AML-193 (cell line): Measurements from ENCODE around the gene TEKT5.
"Not testable (repeated sequence)": the region's sequence is repeated elsewhere in the genome, so short reads cannot be mapped to it uniquely, and the experiment has no call there.

Source experiments
- DNase-seq, 2 experiments: peaks; one replicate each; lab custom pipeline; 2025; lab: John Stamatoyannopoulos, UW

The TEKT5 gene

DNA sequence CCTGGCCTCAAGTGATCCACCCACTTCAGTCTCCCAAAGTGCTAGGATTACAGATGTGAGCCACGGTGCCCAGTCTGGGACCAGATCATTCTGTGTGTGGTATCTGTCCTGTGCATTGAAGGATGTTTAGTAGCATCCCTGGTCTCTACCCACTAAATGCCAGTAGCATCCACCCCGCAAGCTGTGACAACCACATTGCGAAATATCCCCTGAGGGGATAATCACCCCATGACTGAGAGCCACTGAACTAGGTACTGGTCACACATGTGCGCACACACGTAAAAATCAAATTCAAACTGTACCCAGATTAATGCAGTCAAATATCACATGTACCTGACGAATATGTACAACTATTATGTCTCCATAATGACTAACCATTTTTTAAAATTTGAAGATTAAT, 35.8 kb downstream of the TEKT5 start:
- DNase-seq = no peak

DNA sequence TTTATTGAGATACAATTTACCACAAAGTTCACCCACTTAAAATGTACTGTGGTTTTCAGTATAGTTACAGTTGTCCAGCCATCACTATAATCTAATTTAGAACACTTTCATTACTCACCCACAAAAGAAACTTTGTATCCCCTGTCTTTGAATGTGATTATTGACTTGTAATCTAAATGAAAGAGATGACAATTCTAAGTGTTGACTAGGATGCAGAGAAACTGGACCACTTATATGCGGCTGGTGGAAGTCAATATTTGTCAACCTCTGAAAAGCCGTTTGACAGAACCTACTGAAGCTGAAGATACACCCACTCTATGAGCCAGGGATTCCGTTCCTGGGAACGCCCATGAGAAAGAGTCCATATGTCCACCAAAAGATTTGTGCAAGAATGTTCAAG, 36.8 kb downstream of the TEKT5 start:
- DNase-seq = no peak

DNA sequence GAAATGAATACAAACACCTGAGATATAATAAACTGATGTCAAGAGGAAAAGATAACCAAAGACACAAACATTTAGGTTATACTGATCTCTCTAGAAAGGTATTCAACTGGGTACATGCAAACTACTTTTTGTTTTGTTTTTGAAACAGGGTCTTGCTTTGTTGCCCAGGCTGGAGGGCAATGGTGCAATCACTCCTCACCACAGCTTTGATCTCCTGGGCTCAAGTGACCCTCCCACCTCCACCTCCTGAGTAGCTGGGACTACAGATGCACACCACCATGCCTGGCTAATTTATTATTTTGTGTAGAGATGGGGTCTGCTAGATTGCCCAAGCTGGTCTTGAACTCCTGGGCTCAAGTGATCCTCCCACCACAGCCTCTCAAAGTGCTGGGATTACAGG, 38.1 kb downstream of the TEKT5 start:
- DNase-seq = no peak

DNA sequence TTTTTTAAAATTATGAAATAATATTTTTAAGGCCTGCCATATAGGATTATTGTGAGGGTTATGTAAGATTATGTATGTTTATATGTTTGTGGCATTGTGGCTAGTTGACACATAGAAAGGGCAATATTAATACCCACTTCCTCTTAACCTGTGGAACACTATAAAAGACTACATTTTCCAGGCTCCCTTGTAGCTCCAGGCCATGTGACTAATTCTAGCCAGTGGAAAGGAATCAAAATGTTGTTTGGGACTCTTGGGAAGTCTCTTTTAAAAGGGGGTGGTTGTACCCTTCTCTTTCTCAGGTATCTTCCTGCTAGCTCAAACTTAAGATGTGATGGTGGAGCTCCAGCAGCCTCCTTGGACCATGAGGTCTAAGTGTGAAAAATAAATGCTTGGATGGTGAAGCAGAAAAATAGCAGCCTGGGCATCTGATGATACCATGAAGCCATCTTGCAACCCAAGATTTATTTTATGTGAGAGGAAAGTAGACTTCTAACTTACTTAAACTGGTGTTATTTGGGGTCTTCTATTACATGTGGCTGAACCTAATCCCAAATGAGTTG, 39.2 kb downstream of the TEKT5 start:
- DNase-seq = no peak

DNA sequence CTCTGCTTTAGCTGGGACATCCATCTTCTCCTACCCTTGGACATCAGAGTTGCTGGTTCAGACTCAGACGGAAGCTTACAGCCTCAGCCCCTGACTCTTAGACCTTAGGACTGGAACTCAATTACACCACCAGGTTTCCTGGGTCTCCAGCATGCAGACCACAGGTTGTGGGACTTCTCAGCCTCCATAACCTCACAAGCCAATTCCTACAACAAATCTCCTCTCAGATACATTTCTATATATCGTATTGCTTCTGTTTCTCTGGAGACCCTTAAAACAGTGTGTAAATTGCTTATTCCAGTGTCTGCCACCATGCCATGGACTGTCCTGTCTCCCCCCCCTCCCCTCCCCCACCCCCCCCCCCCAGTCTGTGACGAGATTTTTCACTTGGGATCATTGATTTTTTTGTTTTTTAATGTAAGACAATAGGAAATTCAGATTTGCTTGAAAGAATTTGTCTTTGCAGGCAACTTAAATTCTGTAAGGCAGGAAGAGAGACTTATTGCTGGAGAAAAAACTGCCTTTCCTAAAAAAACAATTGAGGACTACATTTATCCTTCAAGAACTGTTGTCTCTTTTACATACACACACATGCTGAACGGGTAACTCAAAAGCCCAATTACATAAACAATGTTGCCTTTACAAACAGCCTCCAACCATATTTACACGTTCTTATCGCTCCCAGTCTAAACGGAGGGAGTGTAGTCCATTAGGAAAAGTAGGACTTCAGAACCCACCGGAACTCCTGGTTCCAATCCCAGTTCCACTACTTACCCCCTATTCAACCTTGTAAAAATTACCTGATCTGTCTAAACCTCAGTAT, 39.9 kb downstream of the TEKT5 start:
- no peak for DNase-seq

DNA sequence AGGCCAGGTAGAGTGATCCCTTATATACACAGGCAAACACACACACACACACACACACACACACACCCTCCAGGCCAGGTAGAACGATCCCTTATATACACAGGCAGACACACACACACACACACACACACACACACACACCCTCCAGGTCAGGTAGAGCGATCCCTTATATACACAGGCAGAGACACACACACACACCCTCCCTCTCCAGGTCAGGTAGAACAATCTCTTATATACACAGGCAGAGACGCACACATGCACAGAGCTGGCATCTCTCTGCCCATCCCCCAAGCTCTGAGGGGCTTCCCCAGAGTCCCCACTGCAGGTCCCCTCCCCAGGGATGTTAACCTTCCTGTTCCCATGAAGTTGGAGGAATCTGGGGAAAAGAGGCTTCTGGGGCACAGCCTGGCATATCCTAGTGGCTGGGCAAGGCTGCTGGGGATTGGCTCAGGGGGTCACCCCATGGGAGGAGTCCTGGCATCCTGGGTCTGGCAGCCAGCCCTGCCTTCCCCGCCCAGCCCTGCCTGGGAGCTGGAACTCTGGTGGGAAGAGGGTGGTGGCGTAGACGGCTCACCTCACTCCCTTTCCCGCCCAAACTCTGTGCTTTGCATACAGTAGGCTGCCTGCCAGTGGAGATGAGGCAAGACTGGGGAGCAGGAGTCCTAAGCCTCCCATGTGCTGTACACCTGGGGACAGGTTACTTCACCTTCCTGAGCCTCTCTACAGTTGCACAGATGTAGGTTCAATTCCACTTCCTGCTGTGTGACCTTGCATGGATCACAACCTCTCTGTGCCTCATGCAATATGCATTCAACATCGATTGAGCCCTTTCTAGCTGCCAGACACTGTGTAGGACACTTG, 41.8 kb downstream of the TEKT5 start:
- no peak for DNase-seq

DNA sequence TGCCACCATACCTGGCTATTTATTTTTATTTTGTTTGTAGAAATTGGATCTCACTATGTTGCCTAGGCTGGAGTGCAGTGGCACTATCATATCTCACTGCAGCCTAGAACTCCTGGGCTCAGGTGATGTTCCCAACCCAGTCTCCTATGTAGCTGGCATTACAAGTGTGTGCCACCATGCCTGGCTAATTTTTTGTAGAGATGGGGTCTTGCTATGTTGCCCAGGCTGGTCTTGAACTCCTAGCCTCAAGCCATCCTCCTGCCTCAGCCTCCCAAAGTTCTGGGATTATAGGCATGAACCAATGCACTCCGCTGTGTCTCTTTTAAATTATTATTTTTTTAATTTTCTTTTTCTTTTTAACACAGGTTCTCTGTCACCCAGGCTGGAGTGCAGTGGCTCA, 45.6 kb downstream of the TEKT5 start:
- DNase-seq = not testable (repeated sequence)

DNA sequence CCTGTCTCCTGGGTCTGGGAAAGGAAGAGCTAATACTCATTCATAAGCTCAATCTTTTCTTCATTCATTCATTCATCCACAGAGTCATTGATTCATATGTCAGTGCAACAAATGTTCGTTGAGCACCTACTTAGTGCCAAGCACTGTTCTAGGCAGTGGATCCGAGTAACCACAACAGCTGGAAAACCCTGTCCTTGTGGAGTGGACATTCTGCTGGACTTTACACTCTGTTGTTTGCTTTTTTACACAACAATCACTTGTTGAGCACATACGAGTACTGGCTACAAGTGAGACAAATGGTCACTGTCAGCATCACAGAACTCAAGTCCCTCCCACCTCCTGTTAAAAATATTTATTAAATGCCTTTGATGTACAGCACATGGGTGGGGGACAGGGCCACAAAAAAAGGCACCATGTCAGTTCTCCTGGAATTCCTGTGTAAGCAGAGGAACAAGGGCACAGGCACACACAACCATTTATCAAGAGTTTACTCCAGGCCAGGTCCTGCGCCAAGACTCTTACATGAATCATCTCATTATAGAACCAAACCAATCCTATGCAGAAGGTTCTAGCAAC, 46.9 kb downstream of the TEKT5 start:
- DNase-seq = no peak

DNA sequence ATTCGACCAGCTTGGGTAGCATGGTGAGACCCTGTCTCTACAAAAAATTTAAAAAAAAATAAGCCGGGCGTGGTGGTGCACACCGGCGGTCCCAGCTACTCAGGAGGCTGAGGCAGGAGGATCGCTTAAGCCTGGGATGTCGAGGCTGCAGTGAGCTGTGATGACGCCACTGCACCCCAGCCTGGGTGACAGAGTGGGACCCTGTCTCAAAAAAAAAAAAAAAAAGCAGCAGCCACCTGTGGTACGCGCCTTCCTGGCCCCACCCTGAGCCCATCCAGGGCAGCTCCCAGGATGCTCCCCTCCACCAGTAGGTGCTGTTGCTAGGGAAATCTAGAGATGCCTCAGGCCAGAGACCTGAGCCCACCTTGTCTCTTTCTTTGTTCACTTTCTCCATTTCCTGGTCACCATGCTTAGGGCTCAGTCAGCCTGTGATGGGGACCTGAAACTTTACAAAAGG, 47.4 kb downstream of the TEKT5 start:
- DNase-seq = no peak

DNA sequence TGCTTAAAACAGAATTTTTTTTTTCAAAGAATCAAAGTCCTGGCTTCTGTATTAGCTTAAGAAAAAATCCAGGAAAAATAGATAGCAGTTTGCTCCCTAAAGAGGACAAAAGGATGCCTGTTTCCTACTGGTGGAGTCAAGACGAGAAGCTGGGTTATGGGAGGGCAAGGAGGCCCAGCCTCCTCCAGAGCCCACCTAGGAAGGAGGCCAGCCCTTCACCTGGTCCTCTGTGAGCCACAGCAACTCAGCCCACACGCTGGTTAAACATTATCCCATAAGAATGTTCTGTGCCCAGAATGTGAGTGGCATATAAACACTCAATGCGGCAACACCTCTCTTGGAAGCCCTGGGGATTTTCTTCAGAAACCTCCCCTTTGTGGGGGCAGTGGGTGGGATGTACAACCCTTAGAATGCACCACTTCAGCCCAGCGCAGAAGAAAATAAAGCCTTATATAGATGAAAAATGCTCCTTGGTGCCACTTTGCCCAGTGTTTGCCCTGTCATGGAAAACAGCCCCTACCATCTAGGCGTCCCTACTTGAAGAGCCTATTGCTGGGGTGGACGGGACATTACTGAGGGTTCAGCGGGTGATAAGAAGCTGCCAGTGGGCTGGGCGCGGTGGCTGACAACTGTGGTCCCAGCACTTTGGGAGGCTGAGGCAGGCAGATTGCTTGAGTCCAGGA, 48.0 kb downstream of the TEKT5 start:
- DNase-seq = no peak

DNA sequence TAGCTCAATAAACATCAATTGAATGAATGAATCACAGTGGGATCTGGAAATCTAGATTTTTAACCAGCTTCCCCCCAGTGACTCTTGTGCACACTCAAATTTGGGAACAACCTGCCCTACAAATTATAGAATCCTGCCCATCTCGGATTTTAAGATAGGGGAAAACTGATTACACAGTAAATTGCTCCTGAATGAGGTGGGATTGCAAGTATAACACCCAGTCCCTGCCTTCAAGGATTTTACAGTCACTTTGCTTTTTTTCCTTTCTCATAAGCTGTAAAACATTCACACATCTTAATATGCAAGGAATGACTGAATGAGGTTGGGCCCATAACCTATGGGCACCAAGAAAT, 48.5 kb downstream of the TEKT5 start:
- no peak for DNase-seq

DNA sequence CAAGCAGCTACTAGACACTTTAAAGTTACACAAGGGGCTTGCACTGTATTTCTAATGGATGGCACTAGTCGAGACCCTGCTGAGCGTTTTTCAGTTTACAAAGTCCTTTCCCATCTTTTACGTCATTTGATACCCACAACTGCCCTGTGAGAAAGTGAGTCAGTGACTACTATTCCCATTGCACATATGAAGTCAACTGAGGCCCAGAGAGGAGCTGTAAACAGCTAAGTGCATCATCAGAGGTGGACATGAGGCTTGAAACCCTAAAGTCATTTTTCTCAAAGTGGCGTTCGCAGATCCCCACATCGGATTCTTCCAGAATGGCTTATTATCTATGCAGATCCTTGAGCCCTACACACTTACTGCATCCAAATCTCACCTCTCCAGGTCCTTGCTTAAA, 50.6 kb downstream of the TEKT5 start:
- no peak for DNase-seq

DNA sequence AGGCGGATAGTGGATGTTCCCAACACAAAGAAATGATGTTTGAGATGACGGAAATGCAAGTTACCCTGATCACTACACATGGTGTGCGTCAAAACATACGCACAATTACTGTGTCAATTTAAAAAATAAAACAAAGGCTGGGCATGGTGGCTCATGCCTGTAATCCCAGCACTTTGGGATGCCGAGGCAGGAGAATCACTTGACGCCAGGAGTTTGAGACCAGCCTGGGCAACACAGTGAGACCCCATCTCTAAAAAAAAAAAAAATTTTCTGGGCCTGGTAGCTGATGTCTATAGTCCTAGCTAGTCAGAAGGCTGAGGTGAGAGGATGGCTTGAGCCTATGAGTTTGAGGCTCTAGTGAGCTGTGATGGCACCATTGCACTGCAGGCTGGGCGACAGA, 51.8 kb downstream of the TEKT5 start:
- DNase-seq = no peak

DNA sequence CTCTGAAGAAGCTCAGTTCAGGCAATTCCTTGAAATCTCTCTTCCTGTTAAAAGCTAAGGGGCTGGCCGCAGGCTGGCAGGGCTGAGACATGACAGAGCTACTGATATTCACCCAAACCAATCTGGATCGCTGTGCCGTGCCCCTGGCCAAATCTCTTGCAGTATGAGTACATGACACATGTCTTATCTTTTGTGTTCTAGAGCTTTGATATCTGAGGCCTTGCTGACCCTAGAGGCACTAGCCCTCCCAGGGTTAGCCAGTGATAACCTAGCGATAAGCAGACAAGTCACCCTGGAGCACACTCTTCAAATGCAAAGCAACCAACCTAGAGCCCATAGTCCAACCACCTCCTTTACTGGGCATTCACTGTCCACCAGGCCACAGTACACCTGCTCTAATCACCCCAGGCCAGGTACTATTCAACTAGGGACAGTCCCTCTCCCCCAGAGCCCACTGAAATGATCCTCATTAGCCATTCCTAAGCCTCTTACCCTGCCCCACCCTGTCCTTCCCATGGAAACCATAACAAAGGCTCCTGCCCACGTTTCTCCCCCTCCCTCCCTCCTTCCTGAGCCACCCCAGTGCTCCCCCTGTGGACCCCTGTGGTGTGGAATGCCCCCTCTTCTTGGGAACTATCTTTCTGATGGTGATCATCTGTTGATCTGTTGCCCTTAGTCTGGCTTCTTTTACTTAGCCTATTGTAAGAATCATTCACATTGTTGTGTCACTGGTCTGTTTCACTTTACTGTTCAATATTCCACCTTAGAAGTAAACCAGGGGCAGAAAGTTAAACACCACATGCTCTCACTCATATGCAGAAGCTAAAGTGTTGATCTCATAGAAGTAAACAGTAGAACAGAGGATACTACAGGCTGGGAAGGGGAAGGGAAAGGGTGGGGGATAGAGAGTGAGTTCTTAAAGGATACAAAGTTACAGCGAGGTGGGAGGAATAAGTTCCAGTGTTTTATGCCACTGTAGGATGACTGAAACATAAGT, 52.5 kb downstream of the TEKT5 start:
- no peak for DNase-seq

DNA sequence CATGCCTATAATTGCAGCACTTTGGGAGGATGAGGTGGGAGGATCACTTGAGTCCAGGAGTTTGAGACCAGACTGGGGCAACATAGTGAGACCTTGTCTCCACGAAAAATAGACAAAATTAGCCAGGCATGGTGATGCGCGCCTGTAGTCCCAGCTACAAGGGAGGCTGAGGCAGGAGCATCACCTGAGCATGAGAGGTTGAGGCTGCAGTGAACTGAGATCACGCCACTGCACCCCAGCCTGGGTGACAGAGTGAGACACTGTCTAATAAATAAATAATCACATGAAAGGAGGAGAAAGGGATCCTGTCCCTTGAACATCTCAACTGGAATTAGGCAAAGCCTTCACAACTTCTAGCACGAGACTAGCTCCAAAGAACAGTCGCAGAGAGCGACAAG, 53.2 kb downstream of the TEKT5 start:
- no peak for DNase-seq

DNA sequence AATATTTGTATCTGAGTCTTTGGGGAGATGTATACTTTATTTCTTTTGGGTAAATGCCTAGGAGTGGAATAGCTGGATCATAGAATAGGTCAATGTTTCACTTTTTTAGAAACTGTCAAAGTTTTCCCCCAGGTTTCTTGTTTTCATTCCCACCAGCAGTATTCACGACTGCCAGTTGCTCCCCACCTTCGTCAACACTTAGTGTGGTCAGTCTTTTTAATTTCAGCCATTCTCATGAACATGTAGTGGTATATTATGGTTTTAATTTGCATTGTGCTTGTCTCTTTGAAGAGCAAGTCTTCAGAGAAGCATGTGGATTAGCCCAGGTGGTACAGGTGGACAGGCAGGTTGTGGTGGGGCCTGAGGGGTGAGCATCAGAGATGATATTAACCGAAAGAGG, 53.8 kb downstream of the TEKT5 start:
- DNase-seq = no peak

DNA sequence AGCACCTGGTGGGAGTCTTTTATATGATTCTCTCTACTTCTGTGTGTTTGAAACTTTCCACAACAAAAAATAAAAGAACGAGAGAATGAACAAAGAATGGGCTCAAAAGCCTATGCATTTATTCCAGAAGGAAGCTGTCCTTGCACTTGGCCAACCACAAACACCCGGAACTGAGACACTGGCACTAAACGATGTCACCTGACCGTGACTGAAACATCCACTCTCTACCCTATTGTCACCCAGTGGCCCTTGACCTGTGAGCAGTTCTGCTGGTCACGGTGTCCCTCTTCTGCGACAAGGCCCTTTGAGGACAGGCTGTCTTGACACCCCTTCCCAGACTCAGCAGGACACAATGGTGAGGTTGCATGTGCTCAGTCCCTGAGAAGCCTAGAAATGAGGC, 56.6 kb downstream of the TEKT5 start:
- DNase-seq = no peak

DNA sequence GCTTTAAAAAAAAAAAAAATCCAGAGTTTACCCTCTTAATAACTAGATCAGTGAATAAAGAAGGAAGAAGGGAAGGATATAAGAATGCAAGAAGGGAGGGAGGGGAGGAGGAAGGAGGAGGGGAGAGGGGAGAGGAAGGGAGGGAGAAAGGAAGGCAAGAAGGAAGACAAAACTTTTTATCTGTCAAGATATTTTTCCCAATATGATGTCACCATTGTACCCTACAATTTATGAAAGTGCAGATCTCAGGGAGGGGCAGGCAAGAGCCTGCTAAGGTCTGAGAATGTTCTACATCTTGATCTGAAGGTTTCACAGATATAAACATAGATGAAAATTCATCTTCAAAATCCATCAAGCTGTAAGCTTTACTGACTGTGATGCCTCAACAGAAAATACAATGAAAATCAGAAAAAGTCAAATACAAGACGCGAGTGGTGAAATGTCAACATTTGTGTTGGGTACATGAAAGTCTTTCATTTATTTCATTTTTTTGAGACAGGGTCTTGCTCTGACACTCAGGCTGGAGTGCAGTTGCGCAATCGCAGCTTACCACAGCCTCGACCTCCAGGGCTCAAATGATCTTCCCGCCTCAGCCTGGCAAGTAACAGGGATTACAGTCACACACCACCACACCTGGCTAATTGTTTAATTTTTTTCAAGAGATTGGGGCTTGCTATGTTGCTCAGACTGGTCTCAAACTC, 57.2 kb downstream of the TEKT5 start:
- DNase-seq = no peak

DNA sequence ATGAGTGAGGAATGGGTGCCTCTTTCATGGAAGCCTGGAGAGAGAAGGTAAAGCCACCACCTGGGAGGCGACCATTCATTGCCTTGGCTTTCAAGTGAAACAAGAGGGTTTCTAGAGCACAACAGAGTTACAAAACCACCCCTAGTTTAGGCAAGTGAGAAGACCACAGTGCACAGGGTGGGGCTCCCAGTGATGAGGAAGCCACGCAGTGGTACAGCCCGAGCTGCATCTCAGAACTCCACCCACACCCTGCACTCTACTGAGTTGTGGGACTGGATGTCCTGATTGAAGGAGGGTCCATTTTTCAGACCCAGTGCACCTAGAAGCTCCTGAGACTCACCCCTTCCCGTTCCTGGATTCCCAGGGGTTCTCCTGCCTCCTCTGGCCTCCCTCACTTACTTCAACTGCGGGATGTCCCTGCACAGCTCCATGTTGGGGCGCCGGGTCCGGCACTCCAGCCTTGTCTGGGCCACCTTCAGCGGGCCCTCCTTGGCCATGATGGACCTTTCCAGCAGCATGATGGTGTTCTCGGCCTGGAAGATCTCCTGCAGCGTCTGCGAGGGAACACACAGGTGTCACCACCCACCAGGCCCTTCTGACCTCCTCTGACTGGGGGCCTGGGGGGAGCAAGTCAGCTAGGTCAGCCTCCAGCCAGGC, 59.2 kb downstream of the TEKT5 start:
- DNase-seq = no peak

DNA sequence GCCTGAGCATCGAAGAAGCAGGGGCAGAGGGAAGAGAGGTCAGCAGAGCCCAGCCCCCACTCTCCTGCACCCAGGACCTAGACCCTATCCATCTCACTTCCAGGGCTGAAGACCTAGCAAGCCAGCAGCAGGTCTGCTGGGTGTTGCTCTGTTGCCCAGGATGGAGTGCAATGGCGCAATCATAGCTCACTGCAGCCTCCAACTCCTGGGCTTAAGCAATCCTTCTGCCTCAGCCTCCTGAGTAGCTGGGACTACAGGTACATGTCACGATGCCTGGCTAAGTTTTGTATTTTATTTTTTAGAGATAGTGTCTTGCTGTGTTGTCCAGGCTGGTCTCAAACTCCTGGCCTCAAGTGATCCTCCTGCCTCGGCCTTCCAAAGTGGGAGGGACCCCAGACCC, 61.3 kb downstream of the TEKT5 start:
- not testable (repeated sequence) for DNase-seq
